Small intestine (tissue), 7 donors: ENCODE results near the gene ZNF521. TPM values are rescaled to one million over a fixed set of nuclear protein-coding genes. Genes with fewer than 3 reads are reported as not detected.
A peak's percentile ranks its signal among the peaks of the same experiment; 100 is the strongest.

Experiments
- DNase-seq, 2 donors: peaks; one replicate each; pipeline versions ENCODE4 v3.0.0 to v3.0.0-alpha.2; 2013
- FAIRE-seq: peaks from 2 replicates; lab custom pipeline; 2012; peaks lifted over from hg19 to GRCh38; lab: Jason Lieb, UNC
- H3K27ac ChIP-seq, 3 donors: one replicate each; pipeline ENCODE4 v1.5.1; 2013; ENCODE audit warnings: low read length in 2 of 3, mild to moderate bottlenecking in 2 of 3, control low read depth in 1 of 3, inconsistent platforms in 1 of 3, low read depth in 1 of 3, moderate library complexity in 1 of 3
- H3K27me3 ChIP-seq, 3 donors: one replicate each; pipeline ENCODE4 v1.6.1; 2013; ENCODE audit warnings: low read length in 3 of 3, inconsistent platforms in 1 of 3; ENCODE audit not compliant: control insufficient read depth in 3 of 3, insufficient read depth in 3 of 3
- H3K36me3 ChIP-seq, 3 donors: one replicate each; pipeline ENCODE4 v1.6.1; 2013; ENCODE audit warnings: low read length in 3 of 3, inconsistent platforms in 1 of 3, low read depth in 1 of 3, mild to moderate bottlenecking in 1 of 3, moderate library complexity in 1 of 3; ENCODE audit not compliant: control insufficient read depth in 3 of 3, insufficient read depth in 2 of 3
- H3K4me1 ChIP-seq, 3 donors: one replicate each; pipeline ENCODE4 v1.6.1; 2013; ENCODE audit warnings: low read length in 2 of 3, inconsistent platforms in 1 of 3, low read depth in 1 of 3, mild to moderate bottlenecking in 1 of 3, moderate library complexity in 1 of 3; ENCODE audit not compliant: control insufficient read depth in 3 of 3, insufficient read depth in 2 of 3
- H3K4me3 ChIP-seq, 3 donors: one replicate each; pipeline ENCODE4 v1.5.1; 2013; ENCODE audit warnings: low read length in 3 of 3, control low read depth in 1 of 3, inconsistent platforms in 1 of 3, low read depth in 1 of 3, mild to moderate bottlenecking in 1 of 3, moderate library complexity in 1 of 3
- H3K9me3 ChIP-seq, 2 donors: one replicate each; pipeline ENCODE4 v1.6.1; 2013; ENCODE audit warnings: low read depth in 1 of 2, low read length in 1 of 2; ENCODE audit not compliant: control insufficient read depth in 2 of 2, insufficient read depth in 1 of 2
- WGBS, 3 donors: extraction: QIAGEN DNeasy Blood & Tissue Kit; methylation state at CpG; one replicate each; pipeline ENCODE4 v1.1.7; 2013; 5-methylcytosine and 5-hydroxymethylcytosine counted together
- polyA plus RNA-seq, 4 donors: library from polyadenylated mRNA; stranded (reverse) in 3 of 4; unstranded in 1 of 4; fragments of 200-250 nt in 3 of 4; fragments of 120-200 nt in 1 of 4; gene quantifications; one replicate each; pipeline versions ENCODE4 v1.2.1 to v1.2.3, GENCODE V29; 2013
- donor health status: healthy with polysubstance abuse.
- donor health status: control.
- donor health status: control.
- donor health status: Bipolar disorder and iron deficiency.
- donor health status: healthy.

The ZNF521 gene
- polyA plus RNA-seq, 4 donors, result 3.5 to 5.5 (median 3.9) TPM; not detected in 1

DNA sequence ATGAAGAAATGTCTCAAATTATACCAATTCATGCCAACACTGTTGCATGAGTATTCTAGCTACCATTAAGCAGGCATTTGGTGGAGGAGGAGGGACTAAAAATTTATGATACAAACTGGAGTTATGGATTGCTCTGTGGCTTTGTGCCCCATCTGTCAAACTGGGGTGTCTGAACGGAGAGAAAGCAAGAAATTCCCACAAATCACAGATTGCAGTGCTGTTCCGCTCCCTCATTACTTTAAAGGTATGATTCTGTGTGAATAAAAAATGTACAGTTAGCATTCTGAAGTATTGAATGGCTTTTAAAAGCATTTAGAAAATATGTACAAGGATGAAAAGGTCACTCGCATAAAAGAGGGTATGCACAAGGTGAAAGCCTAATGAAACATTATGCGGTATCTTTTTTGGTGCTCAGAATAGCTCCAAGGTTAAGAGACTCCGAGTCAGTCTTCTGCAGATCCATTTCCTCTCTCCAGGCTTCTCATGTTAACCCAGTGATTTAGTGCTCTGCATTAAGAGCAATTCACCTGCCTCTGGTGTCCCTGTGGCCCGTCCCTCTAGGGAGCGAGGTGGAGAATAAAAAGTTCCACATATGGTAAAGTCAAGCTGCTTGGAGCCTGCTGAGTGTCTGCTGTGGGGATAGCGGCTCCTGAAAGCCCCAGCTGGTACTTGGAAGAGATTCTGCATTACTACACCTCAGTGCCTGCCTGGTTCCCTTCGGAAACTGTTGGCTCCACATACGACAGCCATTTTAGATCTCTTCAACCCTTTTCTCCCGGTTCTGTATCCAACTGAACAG lies 184.2 kb downstream of the ZNF521 start:
- no peaks in the 10 kb centered on the region for H3K36me3 ChIP-seq
- FAIRE-seq (no peak), DNase-seq (no peak)
- H3K4me1 ChIP-seq, result no peaks in the 10 kb centered on the region
- no peaks in the 10 kb centered on the region for H3K27me3 ChIP-seq
- 81 to 88% (median 84%) methylated on average over 11 of the region's 11 CpGs for WGBS, 3 donors
- no peak overlapping the region for H3K4me3 ChIP-seq
- no peak overlapping the region for H3K27ac ChIP-seq
- H3K9me3 ChIP-seq, result no peaks in the 10 kb centered on the region

DNA sequence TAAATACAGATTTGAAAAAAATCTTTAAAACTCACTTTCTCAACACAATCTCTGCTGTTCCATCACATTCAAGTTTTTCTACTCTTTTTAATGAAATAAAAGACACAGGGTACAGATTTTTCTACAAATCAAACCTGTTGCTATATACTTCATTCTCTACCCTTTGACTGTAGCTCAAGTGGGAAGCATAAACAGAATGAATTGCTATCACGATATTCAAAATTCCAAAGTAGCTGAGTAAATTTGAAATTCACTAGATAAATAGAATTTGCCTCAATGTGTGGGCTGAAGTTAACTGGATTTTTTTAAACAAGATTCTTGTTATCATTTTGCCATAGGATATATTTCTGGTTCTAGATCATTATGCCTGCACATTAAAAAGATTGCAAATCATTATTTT lies 185.9 kb downstream of the ZNF521 start:
- no peaks in the 10 kb centered on the region for H3K27me3 ChIP-seq
- H3K4me1 ChIP-seq, result no peaks in the 10 kb centered on the region
- FAIRE-seq (no peak), DNase-seq (no peak)
- WGBS, 3 donors, result 67 to 76% (median 73%) methylated on average over 1 of the region's 1 CpG
- H3K4me3 ChIP-seq, result no peak overlapping the region
- H3K36me3 ChIP-seq, result no peaks in the 10 kb centered on the region
- H3K9me3 ChIP-seq, result no peaks in the 10 kb centered on the region
- no peak overlapping the region for H3K27ac ChIP-seq

DNA sequence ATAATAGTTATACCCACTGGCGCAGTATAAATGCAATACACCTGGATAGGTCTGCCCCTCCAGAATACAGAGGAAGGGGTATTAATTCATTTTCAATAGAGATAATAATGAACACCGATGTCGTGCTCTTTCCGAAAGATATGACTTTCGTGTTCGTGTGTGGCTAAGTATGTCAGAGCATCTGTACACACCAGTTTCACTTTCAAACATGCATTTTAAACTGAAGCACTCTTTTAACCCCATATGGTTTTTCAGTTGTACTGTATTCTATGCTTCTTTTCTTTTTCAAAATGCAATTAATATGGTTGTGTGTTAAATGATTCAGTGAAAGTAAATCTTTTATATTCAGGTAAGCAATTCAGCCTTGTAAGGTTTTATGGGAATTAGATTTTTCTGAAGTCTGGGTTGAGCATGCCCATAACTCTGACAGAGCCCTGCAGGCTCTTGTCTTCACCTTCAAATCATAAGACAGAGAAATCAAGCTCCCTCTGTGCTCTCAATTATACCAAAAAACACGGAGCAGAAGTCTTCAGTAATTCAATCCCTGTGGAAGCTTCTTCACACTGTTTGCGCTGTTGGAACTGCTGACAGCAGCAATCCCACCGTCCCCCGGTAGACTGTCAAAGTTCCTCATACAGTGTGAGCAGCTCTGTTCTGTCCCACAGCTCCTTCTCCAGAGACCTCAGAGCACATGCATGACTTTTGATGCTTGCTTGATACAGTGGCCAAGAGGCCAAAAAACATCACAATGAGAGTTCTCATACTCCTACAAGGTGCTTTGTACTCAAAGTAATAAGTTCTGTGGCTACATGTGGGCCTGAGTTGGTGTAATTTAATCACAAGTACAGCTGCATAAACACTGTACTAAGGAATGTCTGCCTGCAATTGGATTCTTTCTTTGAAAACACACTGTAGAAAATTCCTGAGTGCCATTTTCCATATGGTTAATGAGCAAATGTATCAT lies 186.8 kb downstream of the ZNF521 start:
- no peaks in the 10 kb centered on the region for H3K27me3 ChIP-seq
- no peaks in the 10 kb centered on the region for H3K9me3 ChIP-seq
- no peak overlapping the region for H3K27ac ChIP-seq
- no peaks in the 10 kb centered on the region for H3K4me1 ChIP-seq
- DNase-seq (peak; percentile 3 to 5), FAIRE-seq (no peak)
- no peak overlapping the region for H3K4me3 ChIP-seq
- WGBS, 3 donors, result 19 to 31% (median 31%) methylated on average over 10 of the region's 10 CpGs
- no peaks in the 10 kb centered on the region for H3K36me3 ChIP-seq

DNA sequence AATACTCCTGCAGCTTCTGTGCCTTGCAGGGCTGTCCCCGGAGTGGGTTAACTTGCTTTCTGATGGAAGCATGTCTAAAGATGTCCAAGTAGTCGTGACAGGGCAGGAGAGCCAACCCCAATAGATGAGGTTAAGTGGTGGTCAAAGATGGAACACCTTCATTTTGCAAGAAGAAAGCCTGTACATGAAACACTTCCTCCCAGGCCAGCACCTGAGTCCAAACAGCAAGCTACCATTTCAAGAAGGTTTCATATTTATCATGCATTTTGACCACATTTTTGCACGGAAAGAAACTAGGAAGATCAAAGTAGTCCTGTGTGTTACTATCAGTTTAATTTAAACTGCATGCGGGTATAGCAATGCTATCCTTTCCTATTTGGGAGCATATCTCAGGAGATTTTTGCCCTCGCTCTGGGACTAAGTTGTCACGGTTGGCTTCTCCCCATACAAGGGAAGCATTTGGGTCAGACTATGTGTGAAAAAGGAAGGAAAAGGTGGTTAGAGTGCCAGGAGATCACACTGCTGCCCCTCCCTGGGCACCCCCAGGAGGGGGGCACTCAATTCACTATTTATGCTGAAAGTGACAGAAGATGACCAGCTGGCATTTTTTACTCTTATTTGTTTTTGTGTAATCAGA lies 187.6 kb downstream of the ZNF521 start:
- WGBS, 3 donors, result 52 to 63% (median 62%) methylated on average over 6 of the region's 6 CpGs
- Histone ChIP-seq H3K9me3 (no peaks in the 10 kb centered on the region), H3K4me1 (no peaks in the 10 kb centered on the region), H3K36me3 (no peaks in the 10 kb centered on the region), H3K4me3 (no peak overlapping the region), H3K27me3 (no peaks in the 10 kb centered on the region), H3K27ac (no peak overlapping the region)
- FAIRE-seq (no peak), DNase-seq (no peak)

DNA sequence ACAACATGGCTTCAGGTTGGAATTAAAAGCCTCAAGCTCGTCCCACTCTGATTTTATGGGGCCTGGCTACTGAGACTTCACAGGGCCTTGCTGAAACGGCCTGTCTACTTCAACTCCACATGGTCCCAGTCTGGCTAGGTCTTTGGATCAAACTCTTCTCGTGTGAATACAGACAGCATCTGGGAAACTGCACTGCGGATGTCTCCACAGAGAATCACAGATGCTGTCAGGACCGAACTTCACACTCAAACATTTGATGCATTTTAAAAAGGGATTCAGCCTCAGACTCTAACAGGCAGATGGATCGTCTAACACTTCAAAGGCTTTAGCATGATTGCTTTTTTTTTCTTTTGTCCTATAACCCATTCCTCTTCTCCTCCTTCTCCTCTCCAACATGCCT lies 198.5 kb downstream of the ZNF521 start:
- no peaks in the 10 kb centered on the region for H3K36me3 ChIP-seq
- H3K27ac ChIP-seq, result no peak overlapping the region
- H3K4me1 ChIP-seq, result no peaks in the 10 kb centered on the region
- H3K4me3 ChIP-seq, result no peak overlapping the region
- no peaks in the 10 kb centered on the region for H3K27me3 ChIP-seq
- H3K9me3 ChIP-seq, result no peaks in the 10 kb centered on the region
- DNase-seq (no peak), FAIRE-seq (no peak)
- WGBS, 3 donors, result 69 to 85% (median 81%) methylated on average over 6 of the region's 6 CpGs

DNA sequence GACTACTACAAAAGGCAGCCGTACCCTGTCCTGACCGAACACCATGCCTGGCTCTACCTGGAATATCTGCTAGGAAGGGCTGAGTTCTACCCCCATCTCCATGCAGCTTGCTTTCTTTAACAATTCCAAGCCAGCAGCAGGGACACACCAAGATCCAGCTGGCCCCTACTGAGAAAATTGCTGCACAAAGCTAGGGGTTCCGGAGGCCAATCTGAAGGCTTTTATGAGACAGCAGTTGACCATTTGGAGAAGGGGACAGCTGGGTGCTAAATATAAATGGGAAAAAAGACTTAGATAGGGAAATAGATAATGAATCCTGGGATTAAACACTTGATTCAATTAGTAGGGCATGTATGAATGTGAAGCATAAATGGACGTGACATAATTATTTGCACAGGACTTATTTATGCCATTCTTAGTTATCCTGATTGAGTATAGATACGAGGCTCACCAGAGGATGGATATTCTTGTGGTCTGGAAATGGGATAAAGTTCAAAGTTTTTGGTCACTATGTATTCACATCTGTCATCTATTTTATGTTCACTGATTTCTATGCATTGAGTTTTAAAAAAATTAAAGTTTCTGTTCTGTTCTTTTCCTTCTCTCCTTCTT lies 204.0 kb downstream of the ZNF521 start:
- DNase-seq (no peak), FAIRE-seq (no peak)
- 75 to 93% (median 83%) methylated on average over 5 of the region's 5 CpGs for WGBS, 3 donors
- no peak overlapping the region for H3K4me3 ChIP-seq
- H3K4me1 ChIP-seq, result no peaks in the 10 kb centered on the region
- no peaks in the 10 kb centered on the region for H3K36me3 ChIP-seq
- H3K27me3 ChIP-seq, result no peaks in the 10 kb centered on the region
- H3K27ac ChIP-seq, result no peak overlapping the region
- no peaks in the 10 kb centered on the region for H3K9me3 ChIP-seq

DNA sequence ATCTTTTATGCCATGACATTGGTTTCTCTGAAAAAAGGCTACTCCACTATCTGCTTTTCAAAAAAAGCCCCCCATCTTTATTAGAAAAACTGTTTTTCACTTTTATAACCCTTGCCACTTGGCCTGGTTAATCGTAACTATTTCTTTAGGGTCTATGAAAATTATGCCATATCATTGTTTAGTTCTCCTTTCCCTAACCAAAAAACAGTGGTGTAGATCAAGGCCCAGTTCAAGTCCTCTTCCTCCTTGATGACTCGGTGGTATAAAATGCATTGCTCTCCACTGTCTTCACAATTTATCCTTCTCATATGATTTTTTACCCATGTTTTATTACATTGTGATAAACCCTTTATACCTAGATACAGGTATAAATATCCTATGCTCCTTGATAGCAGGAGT lies 205.5 kb downstream of the ZNF521 start:
- H3K4me3 ChIP-seq, result no peak overlapping the region
- WGBS, 3 donors, result 85 to 92% (median 89%) methylated on average over 2 of the region's 2 CpGs
- H3K36me3 ChIP-seq, result no peaks in the 10 kb centered on the region
- FAIRE-seq (no peak), DNase-seq (no peak)
- no peaks in the 10 kb centered on the region for H3K27me3 ChIP-seq
- H3K9me3 ChIP-seq, result no peaks in the 10 kb centered on the region
- H3K4me1 ChIP-seq, result no peaks in the 10 kb centered on the region
- H3K27ac ChIP-seq, result no peak overlapping the region
